ENCODE measurements around the gene RYR2. TPM values are rescaled to one million over a fixed set of nuclear protein-coding genes. Genes with fewer than 3 reads are reported as not detected.

RYR2 gene
- total RNA-seq, 4 donors from 2014 or later: 0.53 to 1.2 (median 0.57) TPM

DNA sequence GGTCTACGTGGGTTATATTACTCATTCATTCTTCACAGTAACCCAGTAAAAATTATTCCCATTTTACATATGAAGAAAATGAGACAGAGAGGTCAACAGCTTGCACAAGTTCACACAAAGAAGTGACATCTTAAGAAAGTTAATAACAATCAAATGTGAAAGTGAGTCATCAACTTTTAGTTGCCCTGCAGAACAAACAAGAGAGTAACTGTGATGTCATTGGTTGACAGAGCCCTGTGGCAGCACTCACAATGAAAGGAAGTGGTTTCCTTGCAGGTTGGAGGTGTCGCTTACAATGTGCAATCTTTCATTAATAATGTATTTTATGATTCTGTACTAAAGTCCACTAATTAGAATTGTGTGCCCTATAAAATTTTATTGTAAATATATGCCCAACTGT is 369.6 kb downstream of the RYR2 start:
- Histone ChIP-seq H3K4me1 (no peaks in the 10 kb centered on the region), H3K27me3 (no peaks in the 10 kb centered on the region), H3K27ac (no peak overlapping the region), H3K9me3 (no peaks in the 10 kb centered on the region), H3K36me3 (no peaks in the 10 kb centered on the region), H3K4me3 (no peak overlapping the region)
- 67% methylated on average over 2 of the region's 2 CpGs for WGBS
- DNase-seq (ENCODE audit: low spot score in 2 of 2): no peak
- TF ChIP-seq, protein P1, sequence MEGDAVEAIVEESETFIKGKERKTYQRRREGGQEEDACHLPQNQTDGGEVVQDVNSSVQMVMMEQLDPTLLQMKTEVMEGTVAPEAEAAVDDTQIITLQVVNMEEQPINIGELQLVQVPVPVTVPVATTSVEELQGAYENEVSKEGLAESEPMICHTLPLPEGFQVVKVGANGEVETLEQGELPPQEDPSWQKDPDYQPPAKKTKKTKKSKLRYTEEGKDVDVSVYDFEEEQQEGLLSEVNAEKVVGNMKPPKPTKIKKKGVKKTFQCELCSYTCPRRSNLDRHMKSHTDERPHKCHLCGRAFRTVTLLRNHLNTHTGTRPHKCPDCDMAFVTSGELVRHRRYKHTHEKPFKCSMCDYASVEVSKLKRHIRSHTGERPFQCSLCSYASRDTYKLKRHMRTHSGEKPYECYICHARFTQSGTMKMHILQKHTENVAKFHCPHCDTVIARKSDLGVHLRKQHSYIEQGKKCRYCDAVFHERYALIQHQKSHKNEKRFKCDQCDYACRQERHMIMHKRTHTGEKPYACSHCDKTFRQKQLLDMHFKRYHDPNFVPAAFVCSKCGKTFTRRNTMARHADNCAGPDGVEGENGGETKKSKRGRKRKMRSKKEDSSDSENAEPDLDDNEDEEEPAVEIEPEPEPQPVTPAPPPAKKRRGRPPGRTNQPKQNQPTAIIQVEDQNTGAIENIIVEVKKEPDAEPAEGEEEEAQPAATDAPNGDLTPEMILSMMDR (IDR thresholded peaks at IDR 0.05): no peak
- TF ChIP-seq POLR2A (IDR thresholded peaks at IDR 0.05) (no peak), EP300 (IDR thresholded peaks at IDR 0.05) (no peak), POLR2AphosphoS5 (IDR thresholded peaks at IDR 0.05) (no peak)

DNA sequence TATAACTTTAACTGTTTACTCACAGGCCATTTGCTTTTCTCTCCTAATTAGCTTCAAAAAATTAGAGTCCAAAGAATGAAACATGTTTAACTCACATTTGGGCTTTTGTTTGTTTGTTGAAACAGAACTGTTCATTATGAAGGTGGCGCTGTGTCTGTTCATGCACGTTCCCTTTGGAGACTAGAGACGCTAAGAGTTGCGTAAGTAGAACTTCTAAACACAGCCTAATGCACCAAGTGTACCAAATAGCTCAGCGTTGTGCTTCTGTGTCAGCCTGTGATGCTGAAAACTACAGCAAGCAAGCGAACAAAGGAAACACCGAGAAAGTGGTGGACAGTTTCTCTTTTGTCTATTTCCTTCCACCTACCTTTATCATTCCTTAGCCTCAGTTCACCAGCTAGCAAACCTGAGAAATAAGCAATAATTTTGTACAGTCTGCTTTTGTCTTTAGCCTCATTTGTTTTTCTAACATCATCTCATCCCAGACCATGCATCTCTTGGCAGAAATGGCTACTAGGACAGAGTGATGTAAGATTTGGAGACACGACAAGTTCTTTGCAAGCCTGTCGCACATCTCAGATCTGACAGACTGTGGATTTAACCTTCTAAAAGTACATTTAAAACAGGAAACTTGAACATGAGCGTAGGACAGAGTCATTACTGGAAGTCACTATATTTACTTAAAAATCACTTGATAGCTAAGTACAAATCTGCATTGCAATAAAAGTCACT is 375.1 kb downstream of the RYR2 start:
- no peaks in the 10 kb centered on the region for H3K36me3 ChIP-seq
- no peaks in the 10 kb centered on the region for H3K27me3 ChIP-seq
- H3K4me1 ChIP-seq: no peaks in the 10 kb centered on the region
- 92% methylated on average over 10 of the region's 10 CpGs for WGBS
- DNase-seq (ENCODE audit: low spot score in 2 of 2): no peak
- no peaks in the 10 kb centered on the region for H3K9me3 ChIP-seq
- H3K4me3 ChIP-seq: no peak overlapping the region
- H3K27ac ChIP-seq: no peak overlapping the region
- TF ChIP-seq POLR2A (IDR thresholded peaks at IDR 0.05) (no peak), EP300 (IDR thresholded peaks at IDR 0.05) (no peak), POLR2AphosphoS5 (IDR thresholded peaks at IDR 0.05) (no peak)
- TF ChIP-seq, protein P1 (IDR thresholded peaks at IDR 0.05): no peak

DNA sequence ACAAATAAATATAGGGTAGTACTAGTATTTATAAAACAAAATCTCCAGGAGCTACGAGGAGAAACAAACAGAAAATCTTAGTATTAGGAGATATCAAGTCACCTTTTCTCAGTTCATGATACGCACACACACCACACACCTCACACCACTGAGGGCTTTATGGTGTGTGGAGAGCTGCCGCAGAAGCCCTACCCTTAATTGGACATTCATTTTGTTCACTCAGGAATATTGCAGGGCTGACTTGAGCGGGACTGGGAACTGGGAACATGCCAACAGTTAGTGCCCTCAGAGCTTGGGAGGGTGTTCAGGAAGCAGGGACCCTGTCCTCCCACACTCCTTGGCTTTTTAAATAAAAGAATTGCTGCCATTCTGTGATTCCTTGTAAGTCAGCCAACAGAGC is 386.8 kb downstream of the RYR2 start:
- H3K27ac ChIP-seq: no peak overlapping the region
- TF ChIP-seq POLR2AphosphoS5 (IDR thresholded peaks at IDR 0.05) (no peak), POLR2A (IDR thresholded peaks at IDR 0.05) (no peak), EP300 (IDR thresholded peaks at IDR 0.05) (no peak)
- TF ChIP-seq, protein P1 (IDR thresholded peaks at IDR 0.05): no peak
- 75% methylated on average over 4 of the region's 4 CpGs for WGBS
- H3K27me3 ChIP-seq: no peaks in the 10 kb centered on the region
- no peaks in the 10 kb centered on the region for H3K9me3 ChIP-seq
- DNase-seq (ENCODE audit: low spot score in 2 of 2): no peak
- no peaks in the 10 kb centered on the region for H3K4me1 ChIP-seq
- H3K36me3 ChIP-seq: no peaks in the 10 kb centered on the region
- no peak overlapping the region for H3K4me3 ChIP-seq

DNA sequence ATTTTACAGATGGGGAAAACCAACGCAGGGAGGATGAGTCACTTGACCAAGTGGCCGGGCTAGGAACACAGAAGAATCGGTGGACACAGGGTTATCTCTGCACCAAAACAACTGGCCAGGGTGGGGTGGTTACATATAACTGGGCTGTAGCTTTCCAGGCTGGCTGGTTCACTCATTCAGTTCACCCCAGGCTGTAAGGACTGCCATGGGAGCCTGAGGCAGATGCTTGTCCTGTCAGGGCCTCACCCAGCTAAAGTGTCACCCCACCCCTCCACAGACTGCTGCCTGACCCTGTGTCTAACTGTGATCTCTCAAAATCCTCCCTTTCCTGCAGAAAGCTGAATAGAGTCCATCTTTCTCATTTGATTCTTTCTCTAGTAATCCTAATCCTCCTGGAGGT is 387.3 kb downstream of the RYR2 start:
- Histone ChIP-seq H3K36me3 (no peaks in the 10 kb centered on the region), H3K9me3 (no peaks in the 10 kb centered on the region), H3K4me3 (no peak overlapping the region), H3K27me3 (no peaks in the 10 kb centered on the region), H3K27ac (no peak overlapping the region), H3K4me1 (no peaks in the 10 kb centered on the region)
- no peak for DNase-seq (ENCODE audit: low spot score in 2 of 2)
- TF ChIP-seq POLR2AphosphoS5 (IDR thresholded peaks at IDR 0.05) (no peak), EP300 (IDR thresholded peaks at IDR 0.05) (no peak), POLR2A (IDR thresholded peaks at IDR 0.05) (no peak)
- TF ChIP-seq, protein P1 (IDR thresholded peaks at IDR 0.05): no peak
- 49% methylated on average over 3 of the region's 3 CpGs for WGBS

DNA sequence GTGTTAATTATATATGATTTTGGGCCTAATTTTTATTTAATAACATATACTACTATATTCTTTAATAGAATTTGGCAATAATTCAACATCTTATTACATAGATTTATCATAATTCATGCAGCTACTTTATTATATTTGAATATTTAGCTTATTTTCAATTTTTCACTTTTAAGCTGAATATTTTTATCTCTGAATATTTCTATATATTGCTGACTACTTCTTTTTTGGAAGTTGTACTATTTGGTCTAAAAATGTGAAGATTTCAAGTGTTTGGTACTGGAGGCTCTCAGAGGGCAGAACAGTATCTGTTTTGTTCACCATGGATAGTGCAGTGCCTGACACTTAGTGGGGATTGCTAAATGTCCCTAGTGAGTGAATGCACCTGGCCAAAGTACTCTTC is 389.5 kb downstream of the RYR2 start:
- no peaks in the 10 kb centered on the region for H3K4me1 ChIP-seq
- H3K27ac ChIP-seq: no peak overlapping the region
- H3K36me3 ChIP-seq: no peaks in the 10 kb centered on the region
- H3K9me3 ChIP-seq: no peaks in the 10 kb centered on the region
- H3K4me3 ChIP-seq: no peak overlapping the region
- DNase-seq (ENCODE audit: low spot score in 2 of 2): no peak
- TF ChIP-seq POLR2AphosphoS5 (IDR thresholded peaks at IDR 0.05) (no peak), EP300 (IDR thresholded peaks at IDR 0.05) (no peak), POLR2A (IDR thresholded peaks at IDR 0.05) (no peak)
- TF ChIP-seq, protein P1 (IDR thresholded peaks at IDR 0.05): no peak
- no peaks in the 10 kb centered on the region for H3K27me3 ChIP-seq

Data from suprapubic skin (tissue), 4 donors.